Activated T-cell treated with anti-CD3 and anti-CD28 coated beads for 48 hours (primary cell): ENCODE data around the gene SPATA24.
"Not testable (repeated sequence)": the region's sequence is repeated elsewhere in the genome, so short reads cannot be mapped to it uniquely, and the experiment has no call there.

Source experiments
- DNase-seq: peaks from one replicate; pipeline ENCODE4 v3.0.0-alpha.2; 2020; ENCODE audit warnings: low read depth

SPATA24 gene

DNA sequence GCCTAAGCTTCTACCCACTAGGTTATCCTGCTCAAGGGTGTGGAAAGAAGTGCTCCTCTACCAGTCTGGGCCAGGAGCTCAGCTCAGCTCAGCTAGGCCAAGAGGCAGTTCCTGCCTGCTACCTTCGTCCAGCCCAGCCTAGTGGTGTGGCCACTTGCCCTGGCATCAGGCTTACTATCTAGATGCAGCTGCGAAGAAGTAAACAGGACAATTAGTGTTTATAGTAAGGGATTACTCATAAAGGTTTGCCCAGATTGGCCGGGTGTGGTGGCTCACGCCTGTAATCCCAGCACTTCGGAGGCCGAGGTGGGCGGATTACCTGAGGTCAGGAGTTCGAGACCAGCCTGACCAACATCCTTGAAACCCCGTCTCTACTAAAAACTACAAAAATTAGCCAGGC, 12.8 kb upstream of the SPATA24 start:
- DNase-seq: no peak

DNA sequence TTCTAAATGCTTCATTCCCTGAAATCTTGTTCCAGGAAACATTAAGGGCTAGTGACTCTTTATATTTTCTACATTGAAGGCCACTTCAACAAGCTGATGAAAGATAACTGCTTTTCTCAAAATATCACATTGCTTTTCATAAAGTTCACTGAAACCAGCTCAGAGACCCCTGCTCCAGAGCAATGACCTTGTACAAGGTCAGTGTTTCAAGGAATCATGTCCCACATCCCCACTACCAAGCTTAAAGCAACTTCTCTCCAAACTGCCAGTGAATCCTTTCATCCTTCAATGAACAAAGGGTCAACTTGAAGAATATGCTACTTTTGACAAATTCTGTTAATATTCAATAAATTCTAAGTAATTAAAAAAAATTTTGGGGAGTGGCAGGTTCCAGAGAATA, 12.0 kb upstream of the SPATA24 start:
- DNase-seq: no peak

DNA sequence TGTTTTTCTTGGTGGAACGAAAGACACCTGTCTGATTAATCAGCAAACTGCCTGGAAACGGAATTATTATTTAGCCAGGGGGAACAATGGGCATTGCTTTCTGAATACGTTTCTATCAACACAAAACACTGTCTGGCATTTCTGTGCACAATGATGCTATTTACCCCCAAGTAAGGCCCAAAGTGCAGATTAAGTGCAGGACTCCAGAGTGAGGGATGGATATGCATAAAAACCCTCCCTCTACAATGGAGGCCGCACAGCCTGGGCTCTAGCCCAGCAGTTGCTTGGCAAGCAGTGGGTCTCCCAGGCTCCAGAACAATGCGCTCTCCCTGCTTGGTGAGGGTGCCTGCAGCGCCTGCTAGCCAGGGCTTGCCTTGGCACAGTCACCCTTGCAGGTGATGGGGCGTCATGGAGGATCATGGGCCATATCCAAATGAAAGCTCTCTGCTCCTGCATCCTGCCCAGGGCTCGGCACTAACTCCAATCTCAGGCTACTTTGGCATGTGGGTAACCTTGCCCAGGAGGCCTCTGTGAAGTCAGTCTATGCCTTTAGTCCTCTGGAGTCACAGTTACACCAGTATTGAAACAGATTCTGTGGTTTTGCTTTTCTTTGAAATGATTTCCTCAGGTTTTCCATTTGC, 11.5 kb upstream of the SPATA24 start:
- DNase-seq: no peak

DNA sequence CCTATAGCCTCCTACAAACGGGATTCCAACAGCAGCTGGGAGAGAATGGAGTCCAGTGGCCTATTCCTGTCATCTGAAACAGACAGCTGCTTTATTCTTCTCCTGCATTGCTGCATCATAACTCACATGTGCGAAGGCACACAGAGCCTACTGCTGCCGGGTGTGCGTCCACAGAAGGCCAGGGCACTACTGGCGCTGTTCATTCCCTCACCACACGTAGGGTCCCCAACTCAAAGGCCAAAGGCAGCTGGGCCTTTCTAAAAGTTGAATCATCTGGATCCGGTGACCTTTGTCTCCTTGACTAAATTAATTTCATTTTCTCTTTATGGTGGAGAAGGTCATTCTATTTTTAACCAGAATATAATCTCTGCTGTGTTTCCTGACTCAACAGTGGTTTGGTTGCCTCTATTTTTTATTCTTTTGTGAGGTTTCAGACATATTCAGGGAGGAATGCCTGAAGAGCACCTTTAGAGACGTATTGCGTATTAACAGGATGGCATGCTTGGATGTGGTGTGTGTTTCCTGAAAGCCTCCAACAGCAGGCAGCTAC, 10.8 kb upstream of the SPATA24 start:
- no peak for DNase-seq

DNA sequence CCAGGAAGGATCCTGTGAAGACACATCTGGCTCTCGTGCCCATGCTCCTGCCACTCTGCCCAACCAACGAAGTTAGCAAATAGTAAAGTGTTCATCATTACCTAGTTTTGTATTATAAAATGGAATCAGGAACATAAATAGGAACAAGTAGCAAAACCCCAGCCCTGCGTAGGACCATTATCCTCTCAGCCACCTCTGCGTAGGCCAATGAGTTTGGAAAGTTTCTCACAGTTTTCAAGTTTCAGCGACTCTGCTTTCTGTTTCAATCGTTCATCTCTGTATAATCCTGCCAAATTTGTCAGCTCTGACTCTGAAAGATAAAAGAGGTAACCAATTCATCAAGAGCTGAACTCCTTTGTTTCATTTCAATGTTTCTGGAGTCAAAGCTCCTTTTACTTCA, 10.1 kb upstream of the SPATA24 start:
- DNase-seq: no peak

DNA sequence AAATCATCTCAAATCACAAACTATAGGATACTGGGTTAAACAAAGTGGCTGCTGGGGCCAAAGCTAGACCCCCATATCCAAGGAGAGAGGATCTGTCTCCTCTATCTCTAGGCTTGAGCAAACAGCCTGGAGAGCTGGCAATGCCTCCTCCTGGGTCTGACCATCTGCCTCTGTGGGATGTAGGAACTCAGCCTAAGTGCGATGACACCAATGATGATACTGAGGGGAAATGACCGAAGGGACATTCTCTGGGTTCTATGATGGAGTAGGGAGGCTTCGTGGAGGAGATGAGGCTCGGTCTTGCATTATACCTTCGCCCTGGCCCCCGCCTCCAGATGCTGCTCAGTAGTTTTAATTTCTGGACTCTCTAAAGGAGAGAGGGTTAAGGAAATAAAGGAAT, 9.3 kb upstream of the SPATA24 start:
- DNase-seq: no peak

DNA sequence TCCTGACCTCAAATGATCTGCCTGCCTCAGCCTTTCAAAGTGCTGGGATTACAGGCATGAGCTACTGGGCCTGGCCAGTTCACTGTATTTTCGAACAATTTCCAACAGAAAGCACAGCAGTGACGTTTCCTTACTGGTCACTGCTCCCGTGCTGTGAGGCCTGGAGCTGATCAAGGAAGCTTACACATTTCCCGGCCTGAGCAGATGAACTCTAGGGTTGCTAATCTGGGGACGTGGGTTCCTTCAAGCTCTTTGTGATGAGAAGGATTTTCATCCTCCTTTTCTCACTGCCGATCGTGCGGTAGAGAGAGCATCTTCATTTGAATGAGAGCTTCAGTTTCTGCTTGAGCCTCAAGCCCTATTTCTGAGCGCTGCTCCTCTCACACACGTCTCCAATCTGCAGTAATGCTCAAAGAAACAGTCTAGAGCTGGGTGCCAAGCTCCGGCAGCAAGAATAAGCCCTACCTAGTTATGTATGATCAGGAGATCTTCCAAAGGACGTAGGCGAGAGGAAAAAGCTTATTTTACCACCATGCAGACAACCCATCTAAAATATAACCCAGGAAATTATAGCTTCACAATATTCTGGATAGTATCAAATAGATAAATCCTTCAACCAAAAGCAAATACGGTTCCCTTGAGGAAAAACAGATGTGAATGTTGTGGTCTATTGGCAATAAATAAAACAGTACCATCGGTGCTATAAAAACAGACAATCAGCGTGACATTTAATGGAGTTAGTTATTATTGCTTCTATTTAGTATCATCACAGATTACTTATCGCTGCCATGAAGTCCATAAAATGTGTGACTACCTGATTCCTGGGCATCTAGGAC, 7.3 kb upstream of the SPATA24 start:
- no peak for DNase-seq

DNA sequence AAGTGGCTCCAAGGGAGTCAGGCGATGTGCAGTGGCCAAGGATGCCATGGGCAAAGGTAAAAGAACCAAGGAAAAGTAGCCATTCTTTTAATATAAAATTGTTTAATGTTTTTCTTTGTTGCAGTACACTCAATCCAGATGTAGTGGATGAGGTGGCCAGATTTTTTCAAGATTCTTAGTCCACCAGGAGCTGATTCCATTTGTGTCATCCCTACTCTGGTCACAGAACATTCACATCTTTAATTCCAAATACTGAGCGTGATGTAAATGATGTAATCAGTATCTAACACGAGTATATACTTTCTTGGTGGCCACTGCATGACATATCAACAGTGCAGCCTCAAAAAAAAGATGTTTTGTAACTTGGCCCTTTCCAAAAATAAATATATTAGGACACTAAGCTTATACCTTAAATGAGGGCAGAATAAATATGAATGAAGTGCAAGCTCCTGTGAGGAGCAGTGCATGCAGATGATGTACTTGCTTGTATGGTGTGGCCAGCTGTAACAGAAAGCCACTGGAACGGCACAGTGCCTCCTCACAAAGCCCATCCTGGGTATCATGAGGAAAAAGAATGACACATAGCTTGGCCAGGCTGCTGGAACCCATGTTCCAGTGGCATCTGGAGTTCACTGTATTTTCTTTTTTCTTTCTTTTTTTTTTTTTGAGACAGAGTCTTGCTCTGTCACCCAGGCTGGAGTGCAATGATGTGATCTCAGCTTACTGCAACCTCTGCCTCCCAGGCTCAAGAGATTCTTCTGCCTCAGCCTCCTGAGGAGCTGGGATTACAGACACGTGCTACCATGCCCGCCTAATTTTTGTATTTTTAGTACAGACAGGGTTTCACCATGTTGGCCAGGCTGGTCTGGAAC, 6.5 kb upstream of the SPATA24 start:
- DNase-seq: no peak

DNA sequence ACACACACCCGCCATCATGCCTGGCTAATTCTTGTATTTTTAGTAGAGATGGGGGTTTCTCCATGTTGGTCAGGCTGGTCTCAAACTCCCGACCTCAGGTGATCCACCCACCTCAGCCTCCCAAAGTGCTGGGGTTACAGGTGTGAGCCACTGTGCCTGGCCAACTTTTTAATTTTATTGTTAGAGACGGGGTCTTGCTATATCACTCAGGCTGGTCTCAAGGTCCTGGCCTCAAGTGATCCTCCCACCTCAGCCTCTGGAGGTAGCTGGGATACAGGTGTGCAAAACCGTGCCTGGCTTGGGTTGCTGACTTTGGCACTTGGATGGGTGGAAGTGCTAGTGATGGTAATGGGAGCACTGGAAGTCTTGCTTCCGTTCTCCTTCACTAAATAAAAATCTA, 5.2 kb upstream of the SPATA24 start:
- not testable (repeated sequence) for DNase-seq

DNA sequence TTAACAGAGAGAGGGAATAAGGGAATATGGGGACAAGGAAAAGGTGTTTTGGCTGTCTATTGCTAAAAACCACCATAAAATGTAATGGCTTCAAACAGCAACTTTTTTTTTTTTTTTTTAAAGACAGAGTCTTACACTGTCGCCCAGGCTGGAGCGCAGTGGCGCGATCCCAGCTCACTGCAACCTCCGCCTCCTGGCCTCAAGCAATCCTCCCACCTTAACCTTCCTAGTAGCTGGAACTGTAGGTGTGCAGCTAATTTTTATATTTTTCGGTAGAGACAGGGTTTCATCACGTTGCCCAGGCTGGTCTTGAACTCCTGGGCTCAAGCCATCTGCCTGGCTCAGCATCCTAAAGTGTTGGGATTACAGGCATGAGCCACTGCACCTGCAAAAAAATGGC, 4.3 kb upstream of the SPATA24 start:
- no peak for DNase-seq

DNA sequence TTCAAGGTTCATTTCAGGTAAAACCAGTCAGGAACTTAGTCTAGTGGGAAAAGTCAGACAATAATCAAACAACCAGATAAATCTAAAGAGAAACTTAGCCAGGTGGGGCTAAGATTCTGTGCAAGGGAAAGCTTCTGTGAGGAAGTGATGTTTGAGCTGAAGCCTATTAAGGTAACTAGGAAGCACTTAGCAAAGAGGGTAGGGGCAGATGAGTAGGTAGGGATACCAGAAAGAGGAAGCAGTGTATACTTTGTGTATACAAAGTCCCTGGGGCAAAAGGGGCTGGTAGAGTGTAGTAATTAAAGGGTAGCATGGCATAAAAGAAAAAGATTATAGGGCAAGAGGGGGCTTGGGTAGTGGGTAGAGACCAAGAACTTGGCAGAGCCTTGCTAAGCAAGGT, 3.6 kb upstream of the SPATA24 start:
- DNase-seq: no peak

DNA sequence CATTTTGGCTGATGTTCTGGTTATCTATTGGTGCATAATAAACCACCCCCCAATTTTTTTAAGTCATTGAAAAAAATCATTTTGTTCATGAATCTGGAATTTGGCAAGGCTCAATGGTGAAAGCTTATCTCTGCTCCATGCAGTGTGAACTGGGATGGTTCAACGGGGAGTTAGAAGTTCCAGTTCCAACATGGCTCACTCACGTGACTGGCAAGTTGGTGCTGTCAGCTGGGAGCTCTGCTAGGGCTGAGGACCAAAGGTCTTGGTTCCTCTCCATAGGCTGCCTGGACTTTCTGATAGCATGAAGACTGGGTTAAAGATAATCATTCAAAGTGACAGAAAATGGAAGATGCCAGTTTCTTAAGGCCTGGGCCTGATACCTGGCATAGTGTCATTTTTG, 3.1 kb upstream of the SPATA24 start:
- no peak for DNase-seq

DNA sequence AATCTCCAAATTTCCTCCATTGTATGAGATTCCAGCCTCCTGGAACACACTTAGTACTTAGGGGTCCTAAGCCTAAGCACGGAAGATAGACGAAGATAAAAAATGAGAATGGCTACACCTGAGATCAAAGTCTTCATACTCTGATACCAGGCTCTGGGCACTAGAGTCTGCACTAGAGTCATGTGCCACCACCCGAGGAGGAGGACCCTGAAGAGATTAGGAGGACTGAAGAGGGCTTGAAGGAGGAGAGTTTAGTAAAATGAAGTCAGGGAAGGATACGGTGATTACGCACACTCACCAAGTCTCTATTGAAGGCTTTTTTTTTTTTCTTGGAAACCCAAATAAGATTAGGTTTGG, 573 bp upstream of the SPATA24 start:
- no peak for DNase-seq

DNA sequence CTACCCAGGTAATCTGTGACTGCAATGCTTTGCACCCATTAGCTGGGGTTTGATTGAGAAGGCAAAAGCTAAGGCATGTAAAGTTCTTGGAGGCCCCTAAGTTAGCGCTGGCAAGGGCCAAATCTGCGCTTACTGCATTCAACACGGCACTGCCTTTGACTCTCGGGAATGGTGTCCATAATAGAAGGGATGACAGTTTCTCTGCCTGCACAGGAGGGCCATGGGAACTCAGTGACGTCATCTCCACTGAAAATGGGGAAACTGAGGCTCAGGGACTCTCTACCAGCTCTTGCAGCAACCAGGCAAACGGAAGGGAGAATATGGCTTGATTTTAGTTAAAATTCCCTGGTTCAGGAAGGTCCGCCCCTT, 487 bp downstream of the SPATA24 start:
- no peak for DNase-seq

DNA sequence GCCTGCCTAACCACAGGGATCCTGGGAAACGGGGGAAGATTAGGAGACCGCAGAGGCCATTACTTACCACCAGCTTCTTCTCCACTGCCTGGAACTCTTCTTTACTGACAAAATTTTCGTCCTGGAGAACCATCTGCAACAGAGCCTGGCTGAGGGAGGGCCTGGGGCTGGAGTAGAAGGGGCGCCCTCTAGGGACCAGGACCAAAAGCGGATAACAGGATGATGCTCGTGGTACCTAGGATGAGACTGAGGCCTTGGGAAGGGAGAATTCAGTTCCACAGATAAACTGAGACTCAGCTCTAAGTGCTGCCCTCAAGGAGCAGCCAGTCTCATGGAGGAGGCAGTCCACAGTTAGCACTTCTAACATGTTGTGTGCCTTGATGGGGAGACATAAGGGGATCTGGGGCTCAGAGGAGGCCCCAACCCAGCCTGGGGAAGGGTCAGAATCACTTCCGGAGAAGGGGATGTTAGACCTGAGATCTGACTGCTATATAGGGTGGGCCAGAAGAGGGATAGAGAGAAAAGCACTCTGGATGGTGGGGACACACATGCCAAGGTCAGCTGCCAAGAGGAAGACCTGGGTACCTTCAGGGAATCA, 1.2 kb downstream of the SPATA24 start:
- no peak for DNase-seq

DNA sequence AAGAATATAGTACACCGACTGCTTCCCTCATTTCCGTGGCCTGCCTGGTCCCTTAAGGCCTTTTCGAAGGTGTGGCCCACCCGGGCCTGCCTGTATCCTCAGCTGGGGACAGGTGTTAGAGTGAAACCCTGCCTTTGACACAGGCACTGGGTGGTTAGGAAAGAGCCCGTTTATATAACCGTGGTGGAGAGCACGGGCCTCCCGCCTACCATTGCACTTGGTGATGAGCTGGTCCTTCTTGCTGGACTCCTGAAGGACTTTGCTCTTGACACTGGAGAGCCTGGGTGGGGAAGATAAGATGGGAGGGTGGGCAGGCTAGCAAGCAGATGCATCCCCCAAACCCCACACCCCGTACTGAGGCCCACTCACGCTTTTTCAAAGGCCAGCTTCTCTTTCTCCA, 2.3 kb downstream of the SPATA24 start:
- DNase-seq: no peak

DNA sequence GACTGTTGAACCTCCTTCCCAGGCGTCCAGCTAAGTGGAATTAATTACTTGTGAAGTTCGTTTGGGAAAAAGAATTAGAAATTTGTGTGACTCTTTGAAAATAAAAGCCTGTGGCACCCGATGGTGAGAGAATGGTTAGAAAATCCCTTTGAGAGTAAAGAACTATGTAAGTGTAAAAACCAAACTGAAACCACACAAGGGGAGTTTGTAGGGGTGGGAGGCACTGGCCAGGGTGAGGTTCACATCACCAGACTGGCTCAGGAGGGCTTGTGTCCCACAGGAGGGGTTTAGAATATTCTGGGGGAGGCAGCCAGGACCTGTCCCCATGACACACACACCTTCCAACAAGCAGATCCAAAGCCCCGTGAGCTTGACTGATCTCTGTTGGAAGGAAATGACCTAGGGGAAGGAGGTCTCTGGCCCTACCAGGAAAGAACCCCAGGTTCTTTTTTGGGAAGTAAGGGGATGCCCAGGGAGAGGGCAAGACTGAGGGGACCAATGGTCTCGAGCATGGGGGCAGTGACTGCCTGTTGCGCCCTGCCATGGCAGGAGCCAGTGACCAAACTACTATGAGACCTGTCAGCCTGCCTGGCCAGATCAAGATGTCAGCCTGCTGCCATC, 4.3 kb downstream of the SPATA24 start:
- DNase-seq: no peak

DNA sequence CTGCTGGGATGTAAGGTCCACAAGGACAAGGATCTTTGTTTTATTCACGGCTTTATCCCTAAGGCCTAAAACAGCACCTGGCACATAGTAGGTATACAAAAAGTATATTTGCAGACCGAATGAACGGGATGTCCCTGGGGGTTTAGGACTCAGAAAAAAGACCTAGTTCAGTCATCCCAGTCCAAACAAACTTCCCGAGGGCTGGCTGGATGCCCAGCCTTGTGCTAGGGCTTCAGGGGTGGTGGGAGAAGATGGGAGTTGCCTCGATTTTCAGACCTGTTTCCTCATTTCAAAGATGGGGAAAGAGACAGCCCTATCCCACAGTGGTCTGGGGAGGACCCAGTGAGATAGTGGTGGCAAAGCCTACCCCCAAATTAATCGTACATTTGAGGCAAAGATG, 6.0 kb downstream of the SPATA24 start:
- DNase-seq: no peak

DNA sequence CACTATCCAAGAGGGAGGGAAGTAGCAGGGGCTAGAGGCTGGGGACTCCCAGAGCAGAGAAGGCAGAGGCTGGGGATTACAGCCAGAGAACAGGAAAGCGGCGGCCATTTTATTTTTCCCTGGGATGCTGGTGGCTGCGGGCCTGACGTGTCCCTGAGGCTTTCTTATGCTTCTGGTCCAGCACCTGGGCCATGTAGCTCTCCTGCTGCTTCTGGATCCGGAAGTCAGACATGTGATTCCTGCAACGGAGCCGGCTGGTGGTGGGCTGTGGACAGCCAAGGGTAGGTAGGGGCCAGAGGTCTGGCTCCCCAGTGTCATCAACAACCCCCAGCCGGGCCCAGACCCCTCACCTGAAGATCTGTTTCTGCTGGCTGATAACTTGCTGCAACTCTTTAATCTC, 7.2 kb downstream of the SPATA24 start:
- no peak for DNase-seq

DNA sequence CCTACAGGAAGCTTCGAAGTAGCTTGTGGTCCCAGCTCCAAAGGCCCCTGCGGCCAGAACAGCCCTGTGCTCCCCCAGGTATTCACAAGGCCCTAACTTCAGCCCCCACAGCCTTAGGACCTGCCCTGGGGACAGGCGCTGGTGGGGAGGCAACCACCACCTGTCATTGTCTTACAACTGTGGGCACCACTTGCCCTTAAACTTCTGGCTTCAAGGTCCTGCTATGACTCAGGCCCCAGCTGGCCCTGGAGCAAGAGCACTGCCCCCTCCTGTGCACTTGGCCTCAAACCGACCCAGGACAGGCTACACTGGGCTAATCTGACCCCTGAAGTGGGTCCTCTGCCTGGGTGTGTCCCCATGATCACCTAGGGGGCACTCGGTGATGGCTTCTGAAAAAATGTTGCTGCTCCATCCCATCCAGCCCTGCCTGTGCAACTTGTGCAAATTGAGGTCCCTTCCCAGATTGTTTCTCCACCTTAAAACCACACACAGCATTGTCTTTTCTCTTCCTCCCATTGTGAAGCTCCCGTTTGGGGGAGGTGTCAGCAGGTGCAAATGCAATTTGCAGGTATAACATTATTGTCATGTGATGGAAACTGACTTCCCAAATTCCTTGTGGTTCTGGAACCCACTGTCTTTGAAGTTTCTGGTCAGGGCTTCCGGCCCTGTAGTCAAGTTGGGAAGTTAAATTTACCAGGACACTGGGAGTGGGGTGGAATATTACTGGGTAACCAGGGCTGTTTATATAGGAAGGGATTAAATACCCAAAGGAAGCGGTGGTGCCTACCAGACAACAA, 7.8 kb downstream of the SPATA24 start:
- DNase-seq: no peak
